ENCODE data around the gene TRIM47.

GRCh38 chr17:75885431-75885830 is 7.0 kb upstream of the TRIM47 start:
- TF ChIP-seq POLR2A (IDR thresholded peaks at IDR 0.05), result no peak
- no peak for TF ChIP-seq CTCF (IDR thresholded peaks at IDR 0.05)
